GM18508 (cell line): ENCODE data around the gene BATF.
A peak's percentile ranks its signal among the peaks of the same experiment; 100 is the strongest.
"Not testable (repeated sequence)": the region's sequence is repeated elsewhere in the genome, so short reads cannot be mapped to it uniquely, and the experiment has no call there.

Experiments
- ATAC-seq: cut with Tn5 transposase; IDR thresholded peaks from one replicate; pipeline ENCODE4 v1.9.1; 2021; ENCODE audit warnings: moderate number of reproducible peaks; ENCODE audit not compliant: insufficient read depth, unreplicated experiment

The BATF gene, protein sequence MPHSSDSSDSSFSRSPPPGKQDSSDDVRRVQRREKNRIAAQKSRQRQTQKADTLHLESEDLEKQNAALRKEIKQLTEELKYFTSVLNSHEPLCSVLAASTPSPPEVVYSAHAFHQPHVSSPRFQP

DNA sequence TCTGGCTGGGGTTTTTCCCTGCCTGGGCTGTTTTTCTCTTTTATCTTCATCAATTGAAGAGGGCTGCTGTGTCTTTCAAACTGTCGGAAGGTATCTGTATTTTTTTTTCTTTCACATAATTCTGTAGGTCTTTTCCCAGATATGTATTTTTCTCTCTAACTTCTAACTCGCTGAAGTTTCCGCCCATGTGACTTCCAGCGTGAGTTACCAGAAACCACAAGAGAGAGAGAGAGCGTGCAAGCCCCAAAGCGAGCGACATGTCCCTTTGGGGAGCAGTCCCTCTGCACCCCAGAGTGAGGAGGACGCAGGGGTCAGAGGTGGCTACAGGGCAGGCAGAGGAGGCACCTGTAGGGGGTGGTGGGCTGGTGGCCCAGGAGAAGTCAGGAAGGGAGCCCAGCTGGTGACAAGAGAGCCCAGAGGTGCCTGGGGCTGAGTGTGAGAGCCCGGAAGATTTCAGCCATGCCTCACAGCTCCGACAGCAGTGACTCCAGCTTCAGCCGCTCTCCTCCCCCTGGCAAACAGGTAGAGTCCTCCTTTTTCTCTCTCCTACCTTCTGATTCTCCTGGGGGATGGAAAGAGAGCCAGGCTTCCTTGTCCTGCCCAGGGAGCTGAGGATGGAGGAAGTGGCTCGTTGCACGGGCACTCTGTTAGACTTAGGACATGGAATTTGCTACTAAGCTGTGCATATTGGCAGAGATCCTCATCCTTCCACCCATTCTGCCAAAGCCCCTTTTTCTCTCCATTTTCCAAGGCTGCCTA, at the start of gene BATF:
TSS of gene BATF (plus strand) at position 246 of the 759 bp plus-strand sequence. CDS start at position 460, 214 bp downstream.
- ATAC-seq = no peak

DNA sequence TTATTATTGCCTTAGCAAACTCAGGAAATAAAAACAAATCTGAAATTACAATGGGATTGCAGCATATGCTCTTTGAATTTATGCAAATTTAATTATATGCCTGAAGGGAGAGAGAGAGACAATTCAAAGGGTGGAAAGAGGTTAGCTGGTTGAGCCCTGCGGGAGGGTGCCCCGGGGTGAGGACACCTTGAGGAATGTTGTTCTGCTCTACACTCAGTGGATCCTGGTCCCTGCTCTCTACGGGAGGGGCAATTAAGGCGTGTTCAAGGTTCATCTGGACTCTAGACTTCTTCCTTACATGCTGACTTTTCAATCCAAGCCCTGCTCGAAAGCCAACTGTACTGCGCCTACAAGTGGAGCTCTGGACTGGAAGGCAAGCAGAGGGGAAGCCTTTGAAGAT, 48.1 kb upstream of the BATF start:
- not testable (repeated sequence) for ATAC-seq

DNA sequence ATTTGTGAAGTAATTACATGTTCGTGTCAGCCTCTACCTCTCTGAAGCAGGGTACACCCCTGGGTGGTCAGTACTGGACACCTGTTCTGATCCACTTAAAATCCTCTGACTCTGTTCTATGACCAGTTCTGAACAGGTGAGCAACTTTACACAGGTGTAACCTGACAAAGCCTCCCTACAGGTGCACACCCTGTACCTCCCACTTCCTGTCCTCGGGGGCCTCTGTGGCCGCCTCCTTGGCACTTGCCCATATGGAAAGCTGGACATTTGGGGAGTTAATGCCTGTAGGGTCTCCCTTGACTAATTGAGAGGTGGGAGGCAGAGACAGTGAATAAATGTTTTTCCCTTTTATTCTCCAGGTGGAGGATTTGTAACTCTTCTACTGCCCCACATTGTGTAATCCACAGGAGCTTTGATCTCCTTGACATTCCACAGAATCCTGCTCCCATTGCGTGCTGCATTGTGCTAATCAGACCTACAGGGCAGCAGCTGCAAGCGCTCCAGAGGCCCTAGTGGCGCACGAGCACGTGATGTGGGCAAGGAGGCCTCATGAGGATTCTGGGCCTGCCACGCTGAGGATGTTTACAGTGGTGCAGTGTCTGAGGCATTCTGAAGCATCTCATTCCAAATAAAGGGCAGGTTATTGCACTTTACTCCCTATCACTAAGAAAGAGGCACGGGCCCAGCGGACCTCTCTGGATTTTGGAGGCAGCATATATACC, 45.8 kb upstream of the BATF start:
- no peak for ATAC-seq

DNA sequence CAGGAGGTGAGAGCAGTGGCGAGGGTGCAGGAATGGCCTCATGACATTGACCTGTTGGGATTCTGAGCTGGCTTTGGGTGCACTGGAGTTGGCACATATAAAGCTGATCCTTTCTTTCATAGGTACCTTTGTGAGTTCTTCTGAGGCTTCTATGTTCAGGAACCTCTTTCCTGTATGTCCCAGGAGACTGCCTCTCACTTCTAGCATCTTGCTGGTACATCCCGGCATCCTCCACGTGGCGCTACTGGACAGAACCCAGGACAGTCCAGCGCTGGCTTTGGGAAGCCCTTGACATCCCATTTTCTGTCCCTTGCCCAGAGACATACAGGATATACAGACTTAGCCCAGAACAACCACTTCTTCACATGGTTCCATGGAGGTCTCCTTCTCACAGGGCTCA, 44.4 kb upstream of the BATF start:
- ATAC-seq = no peak

DNA sequence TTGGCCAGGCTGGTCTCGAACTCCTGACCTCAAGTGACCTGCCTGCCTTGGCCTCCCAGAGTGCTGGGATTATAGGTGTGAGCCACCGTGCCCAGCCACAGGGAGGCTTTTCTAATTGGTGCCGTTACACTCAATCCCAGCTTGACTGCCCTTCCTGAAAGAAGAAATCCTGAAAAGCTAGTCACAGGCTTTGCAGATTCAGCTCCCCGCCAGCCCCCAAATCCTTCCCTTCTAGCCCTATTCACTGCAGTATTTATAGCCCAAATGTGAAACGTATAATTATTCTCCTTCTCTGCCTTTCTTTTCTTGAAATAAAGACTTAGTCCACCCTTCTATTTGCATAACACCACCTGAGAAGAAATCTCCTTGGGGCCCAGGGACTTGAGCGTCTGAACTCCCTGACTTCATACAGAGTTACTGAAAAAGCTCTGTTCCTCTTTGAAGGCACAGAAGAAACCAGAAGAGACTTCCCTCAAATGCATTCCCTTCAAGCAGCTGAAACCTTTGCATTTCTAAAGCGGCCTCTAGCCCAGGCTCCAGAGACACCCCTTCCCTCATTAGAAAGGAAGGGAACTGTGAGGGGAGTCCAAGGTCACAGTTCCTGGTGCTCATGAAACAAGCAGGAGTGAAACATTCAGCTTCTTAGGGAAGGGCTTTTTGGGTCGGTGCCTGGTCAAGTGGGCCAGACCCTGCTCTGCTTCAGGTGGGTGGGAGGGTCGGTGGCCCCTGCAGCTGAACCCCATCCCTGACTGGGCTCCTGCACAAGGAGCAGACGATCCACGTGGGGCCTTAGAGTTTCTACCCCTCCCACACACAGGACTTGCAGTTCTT, 42.3 kb upstream of the BATF start:
- peak; percentile 48 for ATAC-seq

DNA sequence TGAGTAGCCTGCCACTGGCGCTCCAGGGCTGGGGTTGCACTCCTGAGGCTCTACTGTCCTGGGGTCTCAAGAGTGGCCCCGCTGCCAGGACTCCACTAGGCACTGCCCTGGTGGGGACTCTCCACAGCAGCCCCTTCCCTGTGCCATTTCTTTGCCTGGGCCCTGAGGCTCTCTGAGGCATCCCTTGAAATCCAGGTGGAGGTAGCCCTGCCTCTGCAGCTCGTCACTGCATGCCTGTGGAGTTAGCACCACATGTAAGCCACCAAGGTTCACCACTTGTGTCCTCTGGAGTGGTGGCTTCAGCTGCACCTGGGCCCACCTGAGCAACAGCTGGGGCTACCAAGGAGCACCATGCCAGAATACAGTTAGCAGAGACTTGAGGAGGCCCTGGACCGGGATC, 39.9 kb upstream of the BATF start:
- no peak for ATAC-seq

DNA sequence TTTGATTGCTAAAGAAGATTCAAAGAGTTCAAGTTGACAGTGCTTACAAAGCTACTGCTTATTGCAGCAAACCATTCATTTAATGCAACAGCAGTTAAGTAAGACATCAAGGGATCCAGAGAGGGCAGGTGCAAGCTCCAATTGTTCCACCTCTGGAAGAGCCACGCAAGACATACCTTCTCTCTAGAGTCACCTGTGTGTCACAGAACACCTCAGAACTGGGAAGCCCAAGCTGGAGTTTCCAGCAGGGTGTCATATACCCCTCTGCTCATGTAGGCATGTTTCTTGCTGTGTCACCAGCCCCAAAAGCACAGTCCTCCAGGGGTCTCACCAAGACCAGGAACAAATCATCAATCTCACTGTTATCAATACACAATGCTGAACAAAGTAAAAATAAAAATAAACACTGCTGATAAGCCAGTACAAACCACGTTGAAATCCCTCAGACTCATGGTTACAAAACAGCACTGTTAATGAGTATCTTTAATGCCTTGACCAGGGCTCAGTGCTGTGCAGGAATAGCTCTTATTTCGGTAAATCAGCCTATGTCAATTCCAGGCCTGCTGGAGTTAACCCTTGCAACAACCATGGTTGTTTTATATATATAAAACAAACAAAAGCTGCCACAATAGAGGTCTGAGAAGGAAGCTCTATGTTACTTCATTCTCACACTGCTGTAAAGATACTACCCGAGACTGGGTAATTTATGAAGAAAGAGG, 37.4 kb upstream of the BATF start:
- ATAC-seq = no peak

DNA sequence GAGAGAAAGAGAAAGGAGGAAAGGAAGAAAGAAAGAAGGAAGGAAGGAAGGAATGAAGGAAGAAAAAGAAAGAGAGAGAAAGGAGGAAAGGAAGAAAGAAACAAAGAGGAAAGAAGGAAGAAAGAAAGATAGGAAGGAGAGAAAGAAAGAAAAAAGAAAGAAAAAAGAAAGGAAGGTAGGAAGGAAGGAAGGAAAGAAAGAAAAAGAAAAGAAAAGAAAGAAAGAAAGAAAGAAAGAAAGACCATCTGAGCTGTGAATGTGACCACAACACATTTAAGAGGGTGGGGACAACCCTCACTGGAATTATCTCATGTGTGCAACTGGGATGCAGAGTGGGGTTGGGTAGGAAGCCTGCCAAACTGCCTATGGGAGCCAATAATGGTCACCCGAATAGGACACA, 36.0 kb upstream of the BATF start:
- no peak for ATAC-seq

DNA sequence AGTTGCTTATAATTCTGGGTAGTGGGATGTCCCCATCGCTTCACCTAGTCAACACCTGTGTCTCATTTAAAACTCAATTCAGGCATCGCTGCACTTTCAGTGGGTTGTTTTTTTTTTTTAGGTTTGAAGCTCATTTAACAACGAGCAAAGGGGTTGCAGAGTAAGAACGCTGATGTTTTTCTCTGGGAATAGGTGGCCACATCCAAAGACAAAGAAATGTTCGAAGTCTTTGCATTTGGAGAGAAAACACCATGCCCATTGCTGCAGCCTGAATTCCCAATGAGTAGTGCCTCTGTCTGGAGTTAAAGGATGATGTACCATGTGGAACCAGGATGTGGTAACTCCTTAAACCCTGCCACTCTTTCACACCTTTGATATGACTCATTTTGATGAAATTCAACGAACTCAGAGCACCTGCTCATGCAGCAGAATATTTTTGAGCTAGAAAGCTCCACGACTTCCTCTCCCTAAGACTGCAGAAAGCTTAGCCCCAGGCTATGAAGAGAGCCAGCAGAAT, 35.1 kb upstream of the BATF start:
- peak; percentile 52 for ATAC-seq

DNA sequence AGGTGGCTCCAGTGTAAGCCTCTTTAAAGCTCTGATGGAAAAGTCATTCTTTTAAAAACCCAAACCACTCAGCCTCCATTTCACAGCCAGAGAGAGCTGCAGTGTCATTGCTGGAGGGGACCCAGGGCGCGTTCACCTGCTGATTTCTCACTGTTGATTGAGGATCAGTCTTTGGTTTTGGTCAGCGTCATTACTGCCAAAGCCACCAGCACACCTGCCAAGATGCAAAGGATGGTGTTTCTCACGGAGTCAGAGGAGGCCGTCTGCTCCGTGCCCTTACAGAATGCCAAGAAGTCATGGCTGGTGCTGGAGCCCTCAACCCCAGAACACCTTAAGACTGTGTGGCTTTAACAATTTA, 32.8 kb upstream of the BATF start:
- no peak for ATAC-seq

DNA sequence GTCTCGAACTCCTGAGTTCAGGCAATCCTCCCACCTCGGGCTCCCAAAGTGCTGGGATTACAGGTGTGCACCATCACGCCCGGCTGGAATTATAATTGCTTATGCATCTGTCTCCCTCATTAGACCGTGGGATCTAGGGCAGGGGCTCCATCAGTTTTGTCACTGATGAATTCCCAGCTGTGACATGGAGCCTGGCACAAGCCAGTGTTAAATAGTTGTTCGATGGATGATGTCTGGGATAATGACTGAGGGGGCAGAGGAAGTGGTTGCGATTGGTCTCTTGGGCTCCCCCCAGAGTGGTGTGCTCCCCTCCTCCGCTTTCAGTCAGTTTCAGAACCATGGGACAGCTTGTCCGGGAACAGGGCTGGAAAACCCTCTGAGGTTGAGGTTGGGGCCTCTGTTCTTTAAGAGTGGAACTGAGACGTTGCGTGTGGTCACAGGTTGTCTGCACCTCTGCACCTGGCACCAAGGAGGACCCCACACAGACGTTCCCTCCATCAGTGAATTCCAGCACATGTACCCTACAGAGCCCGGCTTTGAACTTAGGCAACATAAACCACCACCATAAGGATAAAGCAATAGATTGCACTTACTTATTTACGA, 30.8 kb upstream of the BATF start:
- no peak for ATAC-seq

DNA sequence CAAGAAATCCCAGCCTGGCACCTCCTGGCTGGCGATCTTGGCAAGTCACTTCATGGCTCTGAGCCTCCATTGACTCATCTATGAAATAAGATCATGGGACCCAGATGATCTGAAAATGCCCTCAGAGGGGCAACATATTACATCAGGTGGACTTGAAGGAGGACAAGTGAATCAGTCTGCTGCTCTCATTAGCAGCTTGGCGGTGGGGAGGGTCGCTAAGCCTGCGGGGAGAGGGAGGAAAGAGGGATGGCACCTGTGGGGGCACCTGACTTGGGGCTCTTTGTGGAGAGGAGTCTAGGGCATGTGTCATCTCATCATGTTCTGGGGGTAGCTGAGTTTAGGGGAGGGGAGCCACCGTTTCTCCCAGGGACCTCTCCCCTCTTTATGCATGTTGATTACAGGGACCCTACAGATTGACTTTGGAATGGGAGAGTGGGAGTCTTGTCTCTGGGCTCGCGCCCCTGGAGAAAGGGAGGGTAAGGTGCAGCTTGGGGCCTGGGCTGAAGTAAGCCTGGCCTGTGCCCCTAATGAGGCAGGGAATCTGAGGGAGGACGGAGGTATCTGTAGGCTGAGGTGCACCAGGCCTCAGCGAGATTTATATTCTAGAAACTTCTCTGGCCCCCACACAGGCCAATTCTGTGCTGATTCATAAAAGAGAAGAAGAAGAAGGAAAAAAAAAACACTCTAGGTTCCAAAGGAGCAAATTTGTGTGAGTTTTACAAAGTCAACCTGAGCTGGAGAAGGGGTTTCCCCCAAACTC, 29.3 kb upstream of the BATF start:
- ATAC-seq = no peak

DNA sequence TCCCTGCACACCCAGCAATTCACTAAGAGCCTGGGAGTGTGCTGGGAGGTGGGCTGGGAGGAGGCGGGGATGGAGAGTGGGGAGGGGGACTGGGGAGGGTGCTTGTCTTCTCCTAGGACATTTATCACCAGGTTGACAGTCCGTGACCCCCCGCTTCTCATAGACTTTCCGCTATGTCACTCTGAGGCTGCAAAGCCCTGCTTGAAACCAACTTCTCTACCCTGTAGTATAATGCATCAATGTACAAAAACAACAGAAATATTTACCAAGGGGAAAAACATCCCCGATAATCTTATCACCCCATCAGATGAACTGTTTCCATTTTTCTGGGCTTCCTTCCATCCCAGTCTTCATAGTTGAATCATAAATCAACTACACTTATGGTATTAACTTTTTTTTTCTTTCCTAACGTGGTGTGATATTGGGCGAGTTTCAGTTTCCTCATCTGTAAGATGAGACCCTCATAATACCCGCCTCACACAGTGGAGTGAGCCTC, 28.6 kb upstream of the BATF start:
- ATAC-seq = no peak

DNA sequence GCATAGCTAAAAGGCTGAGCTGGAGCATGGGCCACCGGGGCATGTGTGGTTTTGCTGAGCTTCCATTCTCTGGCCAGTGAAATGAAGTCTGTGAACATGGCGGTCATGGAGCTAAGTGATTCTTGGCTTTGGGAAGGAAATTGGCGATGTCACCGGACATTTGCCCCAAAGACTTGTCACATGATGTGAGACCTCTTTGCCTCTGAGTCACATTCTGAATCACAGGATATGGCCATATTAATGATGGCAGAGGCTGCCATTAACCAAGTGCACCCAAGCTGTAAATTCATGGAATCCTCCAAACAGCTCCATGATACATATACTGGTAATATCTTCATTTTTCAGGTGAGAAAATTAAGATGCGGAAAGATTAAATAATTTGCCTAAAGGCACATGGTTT, 27.4 kb upstream of the BATF start:
- ATAC-seq = no peak

DNA sequence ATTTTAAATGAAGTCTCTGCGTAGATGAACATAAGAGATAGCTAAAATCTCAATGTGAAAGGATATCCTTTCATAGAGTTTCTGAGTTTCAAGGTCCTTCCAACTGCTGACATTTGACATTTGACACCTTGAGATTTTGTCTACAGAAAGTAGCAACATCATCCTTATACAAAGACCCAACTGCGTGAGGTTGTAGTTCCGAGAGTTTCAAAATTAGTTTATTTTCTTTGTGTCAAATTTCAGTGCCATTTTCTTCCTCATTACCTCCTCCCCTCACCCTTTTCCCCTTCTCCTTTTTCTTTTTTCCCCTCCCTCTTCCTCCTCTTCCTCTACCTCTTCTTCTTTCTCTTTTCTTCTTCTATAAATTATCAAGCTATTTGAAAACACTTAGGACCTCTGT, 26.9 kb upstream of the BATF start:
- no peak for ATAC-seq

DNA sequence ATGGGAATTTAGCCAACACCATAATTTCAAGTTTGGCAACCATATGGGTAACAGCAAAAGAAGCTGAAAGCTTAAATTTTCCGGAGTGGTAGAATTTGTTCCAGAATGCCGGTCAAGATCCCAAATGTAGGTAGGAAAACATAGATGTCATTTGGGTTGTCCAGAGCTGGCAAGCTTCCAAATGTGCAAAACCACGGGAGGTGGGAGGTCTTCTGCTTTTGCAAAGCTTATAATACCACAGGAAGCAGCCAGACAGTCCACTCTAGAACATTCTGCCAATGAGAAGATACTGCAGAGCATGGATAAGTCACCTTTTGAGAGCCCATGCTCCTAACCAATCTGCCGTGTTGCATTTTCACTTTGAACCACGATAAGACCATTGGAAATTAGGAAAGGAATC, 26.4 kb upstream of the BATF start:
- ATAC-seq = no peak

DNA sequence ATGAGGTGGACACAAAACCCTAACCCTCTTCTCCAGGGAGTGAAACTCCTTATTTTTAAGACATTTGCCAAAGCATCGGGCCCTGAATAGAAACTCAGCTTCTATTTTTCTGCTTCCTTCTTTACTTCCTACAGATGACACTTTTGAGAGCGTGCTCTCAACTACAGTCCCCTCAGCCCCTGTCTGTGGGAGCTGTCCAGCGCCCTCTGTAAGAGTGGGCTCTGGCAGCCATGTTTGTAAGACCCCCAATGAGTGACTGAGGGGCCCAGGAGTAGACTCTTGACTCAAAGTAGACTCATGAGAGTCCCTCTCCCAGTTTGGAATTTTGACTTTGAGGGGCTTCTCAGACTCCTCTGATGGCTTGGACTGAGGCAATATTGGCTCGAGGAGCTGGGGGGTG, 25.5 kb upstream of the BATF start:
- ATAC-seq = no peak

DNA sequence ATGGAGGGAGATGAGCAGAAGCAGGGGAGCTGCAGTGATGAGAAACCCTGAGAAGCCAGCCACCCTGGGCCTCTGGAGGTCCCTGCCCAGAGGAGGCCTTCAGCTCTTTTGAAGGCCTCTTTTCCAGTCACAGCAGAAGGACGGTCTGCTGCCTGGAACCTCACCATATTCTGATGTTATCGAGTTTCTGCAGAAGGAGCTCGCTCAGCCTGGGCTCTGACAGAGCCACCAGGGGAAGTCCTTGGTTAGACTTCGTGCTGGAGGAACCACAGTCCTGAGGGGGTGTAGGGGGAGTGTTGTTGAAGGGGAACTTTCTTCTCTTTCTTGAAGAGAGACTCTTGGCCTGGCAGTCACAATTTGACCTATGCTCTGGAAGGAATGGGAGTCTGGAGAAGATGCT, 25.1 kb upstream of the BATF start:
- ATAC-seq = no peak

DNA sequence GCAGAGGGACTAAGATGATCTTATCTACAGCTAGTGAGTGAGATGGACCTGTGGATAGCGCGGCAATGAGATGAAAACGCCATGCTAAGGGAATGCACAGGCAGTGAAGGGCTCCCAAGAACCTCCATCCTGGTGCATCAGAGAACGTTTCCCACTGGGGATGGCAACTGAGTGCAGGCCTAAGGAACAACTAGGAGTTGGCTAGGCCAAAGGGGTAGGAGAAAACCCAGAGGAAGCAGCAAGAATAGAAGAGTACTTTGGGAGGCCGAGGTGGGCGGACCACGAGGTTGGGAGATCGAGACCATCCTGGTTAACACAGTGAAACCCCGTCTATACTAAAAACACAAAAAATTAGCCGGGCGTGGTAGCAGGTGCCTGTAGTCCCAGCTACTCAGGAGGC, 24.6 kb upstream of the BATF start:
- no peak for ATAC-seq
